ENCODE results near the gene LRRC56.

- TF ChIP-seq CTCF (conservative IDR thresholded peaks at IDR 0.05; ENCODE audit: low read depth in 2 of 2) (no peak), REST (IDR thresholded peaks at IDR 0.05; ENCODE audit: unreplicated experiment) (no peak), CREB1 (CRISPR knock-in tag; IDR thresholded peaks at IDR 0.05; ENCODE audit: low read depth) (no peak), EZH2phosphoT487 (IDR thresholded peaks at IDR 0.05; ENCODE audit: unreplicated experiment) (no peak), EZH2 (IDR thresholded peaks at IDR 0.05; ENCODE audit: low read depth, unreplicated experiment) (no peak), ZNF114 (CRISPR knock-in tag; IDR thresholded peaks at IDR 0.05) (no peak), POLR2AphosphoS5 (IDR thresholded peaks at IDR 0.05; ENCODE audit: low read depth) (no peak), JUNB (IDR thresholded peaks at IDR 0.05; ENCODE audit: unreplicated experiment) (no peak), ZNF331 (CRISPR knock-in tag; IDR thresholded peaks at IDR 0.05; ENCODE audit: low read depth) (no peak), ETS1 (IDR thresholded peaks at IDR 0.05) (no peak), NANOG (IDR thresholded peaks at IDR 0.05; ENCODE audit: borderline replicate concordance) (no peak), ZNF462 (CRISPR knock-in tag; IDR thresholded peaks at IDR 0.05) (no peak), STAT1 (IDR thresholded peaks at IDR 0.05; ENCODE audit: unreplicated experiment) (no peak)
These were observed 39.6 kb upstream of the LRRC56 start for GRCh38 chr11:497565-498296.

Data from GM23338 (cell line).